ENCODE measurements around the gene TYW1B.

DNA sequence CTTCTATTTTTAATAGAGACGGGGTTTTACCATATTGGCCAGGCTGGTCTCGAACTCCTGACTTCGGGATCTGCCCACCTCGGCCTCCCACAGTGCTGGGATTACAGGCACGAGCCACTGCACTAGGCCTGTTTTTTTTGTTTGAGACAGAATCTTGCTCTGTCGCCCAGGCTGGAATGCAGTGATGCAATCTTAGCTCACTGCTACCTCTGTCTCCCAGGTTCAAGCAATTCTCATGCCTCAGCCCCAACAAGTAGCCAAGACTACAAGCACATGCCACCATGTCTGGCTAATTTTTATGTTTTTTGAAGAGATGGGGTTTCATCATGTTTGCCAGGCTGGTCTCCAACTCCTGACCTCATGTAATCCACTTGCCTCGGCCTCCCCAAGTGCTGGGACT, 73.7 kb downstream of the TYW1B start:
- TF ChIP-seq, protein P1, sequence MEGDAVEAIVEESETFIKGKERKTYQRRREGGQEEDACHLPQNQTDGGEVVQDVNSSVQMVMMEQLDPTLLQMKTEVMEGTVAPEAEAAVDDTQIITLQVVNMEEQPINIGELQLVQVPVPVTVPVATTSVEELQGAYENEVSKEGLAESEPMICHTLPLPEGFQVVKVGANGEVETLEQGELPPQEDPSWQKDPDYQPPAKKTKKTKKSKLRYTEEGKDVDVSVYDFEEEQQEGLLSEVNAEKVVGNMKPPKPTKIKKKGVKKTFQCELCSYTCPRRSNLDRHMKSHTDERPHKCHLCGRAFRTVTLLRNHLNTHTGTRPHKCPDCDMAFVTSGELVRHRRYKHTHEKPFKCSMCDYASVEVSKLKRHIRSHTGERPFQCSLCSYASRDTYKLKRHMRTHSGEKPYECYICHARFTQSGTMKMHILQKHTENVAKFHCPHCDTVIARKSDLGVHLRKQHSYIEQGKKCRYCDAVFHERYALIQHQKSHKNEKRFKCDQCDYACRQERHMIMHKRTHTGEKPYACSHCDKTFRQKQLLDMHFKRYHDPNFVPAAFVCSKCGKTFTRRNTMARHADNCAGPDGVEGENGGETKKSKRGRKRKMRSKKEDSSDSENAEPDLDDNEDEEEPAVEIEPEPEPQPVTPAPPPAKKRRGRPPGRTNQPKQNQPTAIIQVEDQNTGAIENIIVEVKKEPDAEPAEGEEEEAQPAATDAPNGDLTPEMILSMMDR (IDR thresholded peaks at IDR 0.05), result no peak
- TF ChIP-seq ZFX (IDR thresholded peaks at IDR 0.05; ENCODE audit: borderline replicate concordance), result no peak

Measured in 22Rv1 (cell line).